HL-60 (cell line): ENCODE data around the gene WASL.
"Not testable (repeated sequence)": the region's sequence is repeated elsewhere in the genome, so short reads cannot be mapped to it uniquely, and the experiment has no call there.

Experiments used
- DNase-seq, 2 experiments: peaks; one replicate each; pipeline ENCODE4 v3.0.0-alpha.2; 2010 to 2020; ENCODE audit warnings: low read depth in 1 of 2, low spot score in 1 of 2
- H3K27ac ChIP-seq: fragments of 250-450 bp; sonication (Bioruptor Pico); replicated peaks from 2 replicates; pipeline ENCODE4 v1.5.1; 2020; ENCODE audit warnings: mild to moderate bottlenecking, moderate library complexity
- H3K27me3 ChIP-seq: fragments of 250-450 bp; sonication (Bioruptor Pico); 2 replicates; pipeline ENCODE4 v1.5.1; 2021; ENCODE audit warnings: mild to moderate bottlenecking, moderate library complexity; ENCODE audit not compliant: insufficient read depth, poor library complexity, severe bottlenecking
- H3K4me3 ChIP-seq: replicated peaks from 2 replicates; pipeline ENCODE4 v1.5.1; 2011; ENCODE audit warnings: mild to moderate bottlenecking, control low read depth, low read length; ENCODE audit not compliant: insufficient read depth
- CTCF ChIP-seq: IDR thresholded peaks from one replicate; pipeline ENCODE4 v1.5.1; 2011; ENCODE audit warnings: low read length, control low read depth, inconsistent platforms; ENCODE audit not compliant: insufficient read depth
- GABPA ChIP-seq: IDR thresholded peaks from 2 replicates; pipeline ENCODE4 v1.6.1; 2012; ENCODE audit warnings: low read depth
- POLR2AphosphoS5 ChIP-seq: IDR thresholded peaks from 2 replicates; pipeline ENCODE4 v1.6.1; 2012; ENCODE audit warnings: low read depth
- REST ChIP-seq: IDR thresholded peaks from 2 replicates; pipeline ENCODE4 v1.6.1; 2012; ENCODE audit warnings: low read depth; ENCODE audit not compliant: insufficient replicate concordance
- SPI1 ChIP-seq: IDR thresholded peaks from 2 replicates; pipeline ENCODE4 v1.6.1; 2012; ENCODE audit warnings: low read depth, mild to moderate bottlenecking, borderline replicate concordance

WASL gene

GRCh38 chr7:123795917-123796316 is 47.1 kb upstream of the WASL start:
- Histone ChIP-seq H3K27ac (no peak overlapping the region), H3K27me3 (peaks cover 2% of the 10 kb centered on the region), H3K4me3 (no peak overlapping the region)
- DNase-seq, result no peak
- TF ChIP-seq REST (no peak), CTCF (no peak), GABPA (no peak), SPI1 (no peak), POLR2AphosphoS5 (no peak)

- H3K27ac ChIP-seq, H3K4me3 ChIP-seq, H3K27me3 ChIP-seq, DNase-seq: not testable (repeated sequence)
Observed at GRCh38 chr7:123795116-123795515, 46.3 kb upstream of the WASL start.

- no peak for DNase-seq
- no peak overlapping the region for H3K27ac ChIP-seq
- no peak overlapping the region for H3K4me3 ChIP-seq
- TF ChIP-seq REST, result no peak
- no peak for TF ChIP-seq POLR2AphosphoS5
- no peak for TF ChIP-seq SPI1
- no peak for TF ChIP-seq GABPA
- TF ChIP-seq CTCF, result no peak
- H3K27me3 ChIP-seq, result peaks cover 2% of the 10 kb centered on the region
Observed at GRCh38 chr7:123792547-123792946, 43.7 kb upstream of the WASL start.

- no peak for DNase-seq
- Histone ChIP-seq H3K4me3 (no peak overlapping the region), H3K27ac (no peak overlapping the region), H3K27me3 (peaks cover 2% of the 10 kb centered on the region)
- TF ChIP-seq GABPA (no peak), CTCF (no peak)
Observed at GRCh38 chr7:123791001-123791400, 42.2 kb upstream of the WASL start.
